ENCODE measurements around the gene GLYAT.

GLYAT gene

GRCh38 chr11:58776891-58777710 is 45.4 kb upstream of the GLYAT start (continued):
- TF ChIP-seq ZNF335 (tag by site-specific recombination; conservative IDR thresholded peaks at IDR 0.05) (no peak), ZBTB20 (tag by site-specific recombination; IDR thresholded peaks at IDR 0.05) (no peak), ZNF777 (tag by site-specific recombination; IDR thresholded peaks at IDR 0.05; ENCODE audit: borderline replicate concordance) (no peak), ZNF654 (tag by site-specific recombination; IDR thresholded peaks at IDR 0.05; ENCODE audit: low read depth) (no peak)

- POLR2A ChIA-PET: no interaction called here
Measured at GRCh38 chr11:58775066-58775708, 43.4 kb upstream of the GLYAT start.

More at GRCh38 chr11:58775066-58775708, 43.4 kb upstream of the GLYAT start:
- CTCF ChIA-PET: interaction anchor here (2.8 kb wide), 1 partner anchor 13 kb away, joined by 10 read pairs; no protein-coding TSS in a partner anchor
- Histone ChIP-seq H3K9me3 (ENCODE audit: control insufficient read depth, insufficient read depth, low read depth, low read length) (no peaks in the 10 kb centered on the region), H3K4me1 (ENCODE audit: control insufficient read depth, insufficient read depth, low read length) (no peaks in the 10 kb centered on the region), H3K36me3 (ENCODE audit: control insufficient read depth in 2 of 2, insufficient read depth in 1 of 2, low read length in 2 of 2) (no peaks in the 10 kb centered on the region), H3K27ac (ENCODE audit: extremely low read depth, low read depth, low read length) (no peak overlapping the region), H3K4me3 (ENCODE audit: low read depth, low read length) (no peak overlapping the region)
- TF ChIP-seq, protein P1, sequence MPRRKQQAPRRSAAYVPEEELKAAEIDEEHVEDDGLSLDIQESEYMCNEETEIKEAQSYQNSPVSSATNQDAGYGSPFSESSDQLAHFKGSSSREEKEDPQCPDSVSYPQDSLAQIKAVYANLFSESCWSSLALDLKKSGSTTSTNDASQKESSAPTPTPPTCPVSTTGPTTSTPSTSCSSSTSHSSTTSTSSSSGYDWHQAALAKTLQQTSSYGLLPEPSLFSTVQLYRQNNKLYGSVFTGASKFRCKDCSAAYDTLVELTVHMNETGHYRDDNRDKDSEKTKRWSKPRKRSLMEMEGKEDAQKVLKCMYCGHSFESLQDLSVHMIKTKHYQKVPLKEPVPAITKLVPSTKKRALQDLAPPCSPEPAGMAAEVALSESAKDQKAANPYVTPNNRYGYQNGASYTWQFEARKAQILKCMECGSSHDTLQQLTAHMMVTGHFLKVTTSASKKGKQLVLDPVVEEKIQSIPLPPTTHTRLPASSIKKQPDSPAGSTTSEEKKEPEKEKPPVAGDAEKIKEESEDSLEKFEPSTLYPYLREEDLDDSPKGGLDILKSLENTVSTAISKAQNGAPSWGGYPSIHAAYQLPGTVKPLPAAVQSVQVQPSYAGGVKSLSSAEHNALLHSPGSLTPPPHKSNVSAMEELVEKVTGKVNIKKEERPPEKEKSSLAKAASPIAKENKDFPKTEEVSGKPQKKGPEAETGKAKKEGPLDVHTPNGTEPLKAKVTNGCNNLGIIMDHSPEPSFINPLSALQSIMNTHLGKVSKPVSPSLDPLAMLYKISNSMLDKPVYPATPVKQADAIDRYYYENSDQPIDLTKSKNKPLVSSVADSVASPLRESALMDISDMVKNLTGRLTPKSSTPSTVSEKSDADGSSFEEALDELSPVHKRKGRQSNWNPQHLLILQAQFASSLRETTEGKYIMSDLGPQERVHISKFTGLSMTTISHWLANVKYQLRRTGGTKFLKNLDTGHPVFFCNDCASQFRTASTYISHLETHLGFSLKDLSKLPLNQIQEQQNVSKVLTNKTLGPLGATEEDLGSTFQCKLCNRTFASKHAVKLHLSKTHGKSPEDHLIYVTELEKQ (tag by site-specific recombination; IDR thresholded peaks at IDR 0.05; ENCODE audit: borderline replicate concordance): no peak
- TF ChIP-seq ZNF449 (tag by site-specific recombination; IDR thresholded peaks at IDR 0.05) (no peak), ZSCAN30 (tag by site-specific recombination; IDR thresholded peaks at IDR 0.05) (no peak), MZF1 (tag by site-specific recombination; IDR thresholded peaks at IDR 0.05; ENCODE audit: borderline replicate concordance) (no peak), ZNF513 (tag by site-specific recombination; IDR thresholded peaks at IDR 0.05) (no peak), PRDM4 (tag by site-specific recombination; IDR thresholded peaks at IDR 0.05) (no peak), ZNF362 (tag by site-specific recombination; IDR thresholded peaks at IDR 0.05) (no peak)
